K562 (cell line): Measurements from ENCODE around the gene SENP7.

ENCODE experiments used
- E2F1 ChIP-seq: sonication (generic); formaldehyde crosslinking; IDR thresholded peaks from 2 replicates; pipeline ENCODE4 v1.8.1; 2023; ENCODE audit warnings: mild to moderate bottlenecking, missing genetic modification reagents, moderate library complexity
- EHMT2 ChIP-seq: fragments of 450-650 bp; IDR thresholded peaks from 2 replicates; pipeline ENCODE4 v1.6.1; 2018; ENCODE audit warnings: antibody characterized with exemption
- MYNN ChIP-seq, 2 experiments: sonication (generic); formaldehyde crosslinking in 1 of 2; IDR thresholded peaks; 2 replicates each; pipeline versions ENCODE4 v1.5.0 to v1.6.1; 2016 to 2020; ENCODE audit warnings: antibody characterized with exemption in 1 of 2, missing genetic modification reagents in 1 of 2
- TF ChIP-seq, protein P1 (sequence below): sonication (generic); formaldehyde crosslinking; IDR thresholded peaks from 2 replicates; pipeline ENCODE4 v1.8.0; 2023; ENCODE audit warnings: mild to moderate bottlenecking, missing genetic modification reagents

- TF ChIP-seq MYNN (IDR thresholded peaks at IDR 0.05) (no peak), MYNN (CRISPR knock-in tag; IDR thresholded peaks at IDR 0.05) (no peak), EHMT2 (no peak), E2F1 (CRISPR knock-in tag) (no peak)
- TF ChIP-seq, protein P1, sequence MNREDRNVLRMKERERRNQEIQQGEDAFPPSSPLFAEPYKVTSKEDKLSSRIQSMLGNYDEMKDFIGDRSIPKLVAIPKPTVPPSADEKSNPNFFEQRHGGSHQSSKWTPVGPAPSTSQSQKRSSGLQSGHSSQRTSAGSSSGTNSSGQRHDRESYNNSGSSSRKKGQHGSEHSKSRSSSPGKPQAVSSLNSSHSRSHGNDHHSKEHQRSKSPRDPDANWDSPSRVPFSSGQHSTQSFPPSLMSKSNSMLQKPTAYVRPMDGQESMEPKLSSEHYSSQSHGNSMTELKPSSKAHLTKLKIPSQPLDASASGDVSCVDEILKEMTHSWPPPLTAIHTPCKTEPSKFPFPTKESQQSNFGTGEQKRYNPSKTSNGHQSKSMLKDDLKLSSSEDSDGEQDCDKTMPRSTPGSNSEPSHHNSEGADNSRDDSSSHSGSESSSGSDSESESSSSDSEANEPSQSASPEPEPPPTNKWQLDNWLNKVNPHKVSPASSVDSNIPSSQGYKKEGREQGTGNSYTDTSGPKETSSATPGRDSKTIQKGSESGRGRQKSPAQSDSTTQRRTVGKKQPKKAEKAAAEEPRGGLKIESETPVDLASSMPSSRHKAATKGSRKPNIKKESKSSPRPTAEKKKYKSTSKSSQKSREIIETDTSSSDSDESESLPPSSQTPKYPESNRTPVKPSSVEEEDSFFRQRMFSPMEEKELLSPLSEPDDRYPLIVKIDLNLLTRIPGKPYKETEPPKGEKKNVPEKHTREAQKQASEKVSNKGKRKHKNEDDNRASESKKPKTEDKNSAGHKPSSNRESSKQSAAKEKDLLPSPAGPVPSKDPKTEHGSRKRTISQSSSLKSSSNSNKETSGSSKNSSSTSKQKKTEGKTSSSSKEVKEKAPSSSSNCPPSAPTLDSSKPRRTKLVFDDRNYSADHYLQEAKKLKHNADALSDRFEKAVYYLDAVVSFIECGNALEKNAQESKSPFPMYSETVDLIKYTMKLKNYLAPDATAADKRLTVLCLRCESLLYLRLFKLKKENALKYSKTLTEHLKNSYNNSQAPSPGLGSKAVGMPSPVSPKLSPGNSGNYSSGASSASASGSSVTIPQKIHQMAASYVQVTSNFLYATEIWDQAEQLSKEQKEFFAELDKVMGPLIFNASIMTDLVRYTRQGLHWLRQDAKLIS (CRISPR knock-in tag): no peak
These were observed 135.8 kb downstream of the SENP7 start for GRCh38 chr3:101377209-101377608.
